ENCODE data around the gene PAM.

The PAM gene

GRCh38 chr5:102941111-102941510 lies 186.0 kb downstream of the PAM start:
- H3K27ac ChIP-seq: no peak overlapping the region
- TF ChIP-seq ZFX (IDR thresholded peaks at IDR 0.05; ENCODE audit: borderline replicate concordance) (no peak), CTCF (IDR thresholded peaks at IDR 0.05) (no peak)

GRCh38 chr5:102946414-102946813 lies 191.3 kb downstream of the PAM start:
- TF ChIP-seq ZFX (IDR thresholded peaks at IDR 0.05; ENCODE audit: borderline replicate concordance): no peak
- no peak for TF ChIP-seq CTCF (IDR thresholded peaks at IDR 0.05)
- no peak overlapping the region for H3K27ac ChIP-seq

GRCh38 chr5:102946971-102947370 lies 191.9 kb downstream of the PAM start:
- no peak overlapping the region for H3K27ac ChIP-seq
- TF ChIP-seq CTCF (IDR thresholded peaks at IDR 0.05) (no peak), ZFX (IDR thresholded peaks at IDR 0.05; ENCODE audit: borderline replicate concordance) (no peak)

GRCh38 chr5:102955488-102955887 lies 200.4 kb downstream of the PAM start:
- TF ChIP-seq ZFX (IDR thresholded peaks at IDR 0.05; ENCODE audit: borderline replicate concordance) (no peak), CTCF (IDR thresholded peaks at IDR 0.05) (no peak)
- H3K27ac ChIP-seq: no peak overlapping the region

- no peak for TF ChIP-seq ZFX (IDR thresholded peaks at IDR 0.05; ENCODE audit: borderline replicate concordance)
- TF ChIP-seq CTCF (IDR thresholded peaks at IDR 0.05): no peak
- no peak overlapping the region for H3K27ac ChIP-seq
These were observed 201.5 kb downstream of the PAM start for GRCh38 chr5:102956599-102956998.

GRCh38 chr5:102957141-102957540 lies 202.0 kb downstream of the PAM start:
- no peak overlapping the region for H3K27ac ChIP-seq
- TF ChIP-seq ZFX (IDR thresholded peaks at IDR 0.05; ENCODE audit: borderline replicate concordance) (no peak), CTCF (IDR thresholded peaks at IDR 0.05) (no peak)

- TF ChIP-seq ZFX (IDR thresholded peaks at IDR 0.05; ENCODE audit: borderline replicate concordance) (no peak), CTCF (IDR thresholded peaks at IDR 0.05) (no peak)
- no peak overlapping the region for H3K27ac ChIP-seq
These were observed 203.4 kb downstream of the PAM start for GRCh38 chr5:102958481-102959011.

All from 22Rv1 (cell line).